ENCODE data around the gene RABL6.

The RABL6 gene

DNA sequence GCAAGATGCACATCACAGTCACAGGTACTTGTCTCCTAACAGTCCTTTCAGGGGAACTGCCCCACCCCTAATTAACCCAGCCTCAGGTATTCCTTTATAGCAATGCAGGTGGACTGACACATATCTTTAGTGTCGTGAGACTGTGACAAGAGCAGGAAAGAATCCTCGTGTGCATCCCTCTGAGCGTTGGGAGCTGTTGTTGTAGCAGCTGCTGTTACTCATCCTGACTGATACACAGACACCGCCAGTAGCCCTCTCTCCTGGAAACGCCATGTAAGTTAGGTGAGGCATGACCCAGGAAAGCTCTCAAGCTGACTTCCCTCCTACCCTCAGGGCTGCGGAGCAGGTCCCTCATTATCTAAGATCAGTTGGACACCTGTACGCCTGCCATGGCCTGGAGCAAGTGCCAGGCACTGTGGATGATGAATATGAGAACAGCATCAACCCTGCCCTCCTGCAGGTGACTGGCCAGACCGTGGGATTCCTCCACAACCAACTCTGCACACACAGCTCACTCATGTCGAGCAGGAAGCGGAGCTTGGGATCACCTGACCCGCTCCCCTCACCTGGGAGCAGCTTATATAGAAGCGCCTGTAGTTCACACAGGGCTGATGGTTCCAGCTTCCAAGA is 33.2 kb upstream of the RABL6 start:
- no peak overlapping the region for H3K4me3 ChIP-seq (ENCODE audit: low read depth, low read length)
- POLR2A ChIA-PET = interaction anchor here (0.8 kb wide), 1 partner anchor 48 kb away, joined by 3 read pairs; no protein-coding TSS in a partner anchor
- TF ChIP-seq ZNF449 (tag by site-specific recombination; IDR thresholded peaks at IDR 0.05) (no peak), ZNF654 (tag by site-specific recombination; IDR thresholded peaks at IDR 0.05; ENCODE audit: low read depth) (no peak), ZBTB49 (tag by site-specific recombination; IDR thresholded peaks at IDR 0.05; ENCODE audit: low read depth) (no peak), ZNF747 (tag by site-specific recombination; IDR thresholded peaks at IDR 0.05) (no peak), ZNF624 (tag by site-specific recombination; IDR thresholded peaks at IDR 0.05) (no peak), ZNF302 (tag by site-specific recombination; IDR thresholded peaks at IDR 0.05; ENCODE audit: low read depth) (no peak), ZNF157 (tag by site-specific recombination; IDR thresholded peaks at IDR 0.05) (no peak), REPIN1 (tag by site-specific recombination; IDR thresholded peaks at IDR 0.05; ENCODE audit: low read depth) (no peak), ZNF394 (tag by site-specific recombination; IDR thresholded peaks at IDR 0.05; ENCODE audit: borderline replicate concordance) (no peak), PRDM1 (tag by site-specific recombination; IDR thresholded peaks at IDR 0.05) (no peak), ZNF843 (tag by site-specific recombination; IDR thresholded peaks at IDR 0.05) (no peak), MZF1 (tag by site-specific recombination; IDR thresholded peaks at IDR 0.05; ENCODE audit: borderline replicate concordance) (no peak), ZBTB8A (tag by site-specific recombination; IDR thresholded peaks at IDR 0.05) (no peak)
- TF ChIP-seq, protein P1, sequence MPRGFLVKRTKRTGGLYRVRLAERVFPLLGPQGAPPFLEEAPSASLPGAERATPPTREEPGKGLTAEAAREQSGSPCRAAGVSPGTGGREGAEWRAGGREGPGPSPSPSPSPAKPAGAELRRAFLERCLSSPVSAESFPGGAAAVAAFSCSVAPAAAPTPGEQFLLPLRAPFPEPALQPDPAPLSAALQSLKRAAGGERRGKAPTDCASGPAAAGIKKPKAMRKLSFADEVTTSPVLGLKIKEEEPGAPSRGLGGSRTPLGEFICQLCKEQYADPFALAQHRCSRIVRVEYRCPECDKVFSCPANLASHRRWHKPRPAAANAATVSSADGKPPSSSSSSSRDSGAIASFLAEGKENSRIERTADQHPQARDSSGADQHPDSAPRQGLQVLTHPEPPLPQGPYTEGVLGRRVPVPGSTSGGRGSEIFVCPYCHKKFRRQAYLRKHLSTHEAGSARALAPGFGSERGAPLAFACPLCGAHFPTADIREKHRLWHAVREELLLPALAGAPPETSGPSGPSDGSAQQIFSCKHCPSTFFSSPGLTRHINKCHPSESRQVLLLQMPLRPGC (tag by site-specific recombination; IDR thresholded peaks at IDR 0.05) = no peak
- TF ChIP-seq, protein P2, sequence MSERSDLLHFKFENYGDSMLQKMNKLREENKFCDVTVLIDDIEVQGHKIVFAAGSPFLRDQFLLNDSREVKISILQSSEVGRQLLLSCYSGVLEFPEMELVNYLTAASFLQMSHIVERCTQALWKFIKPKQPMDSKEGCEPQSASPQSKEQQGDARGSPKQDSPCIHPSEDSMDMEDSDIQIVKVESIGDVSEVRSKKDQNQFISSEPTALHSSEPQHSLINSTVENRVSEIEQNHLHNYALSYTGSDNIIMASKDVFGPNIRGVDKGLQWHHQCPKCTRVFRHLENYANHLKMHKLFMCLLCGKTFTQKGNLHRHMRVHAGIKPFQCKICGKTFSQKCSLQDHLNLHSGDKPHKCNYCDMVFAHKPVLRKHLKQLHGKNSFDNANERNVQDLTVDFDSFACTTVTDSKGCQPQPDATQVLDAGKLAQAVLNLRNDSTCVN (tag by site-specific recombination; optimal IDR thresholded peaks at IDR 0.05) = no peak
- CTCF ChIA-PET = interaction anchor here (0.7 to 2.1 kb wide), 6 partner anchors 8 to 263 kb away, joined by 3 to 18 read pairs (median 8); no protein-coding TSS in a partner anchor
- no peaks in the 10 kb centered on the region for H3K36me3 ChIP-seq (ENCODE audit: control insufficient read depth in 2 of 2, insufficient read depth in 1 of 2, low read length in 2 of 2)
- no peaks in the 10 kb centered on the region for H3K4me1 ChIP-seq (ENCODE audit: control insufficient read depth, insufficient read depth, low read length)
- H3K27ac ChIP-seq (ENCODE audit: extremely low read depth, low read depth, low read length) = no peak overlapping the region
- H3K9me3 ChIP-seq (ENCODE audit: control insufficient read depth, insufficient read depth, low read depth, low read length) = no peaks in the 10 kb centered on the region

DNA sequence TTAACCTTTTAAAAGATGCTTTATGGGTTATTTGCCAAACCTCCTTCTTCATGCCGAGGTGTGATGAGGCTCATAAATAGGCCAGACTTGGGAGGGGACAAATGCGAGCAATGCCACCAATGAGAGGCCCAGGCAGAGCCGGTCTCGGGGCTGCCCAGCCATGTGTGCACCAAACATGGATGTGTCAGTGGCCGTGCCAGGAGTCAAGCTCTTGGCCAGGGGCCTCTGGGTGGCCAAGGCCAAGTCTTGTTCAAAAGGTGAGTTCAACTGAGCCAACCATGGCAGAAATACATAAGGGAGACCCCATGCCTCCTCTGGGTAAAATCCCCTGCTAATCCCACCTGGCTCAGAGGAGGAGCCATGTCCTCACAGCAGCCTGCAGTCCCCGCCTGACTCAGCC is 32.6 kb upstream of the RABL6 start:
- Histone ChIP-seq H3K9me3 (ENCODE audit: control insufficient read depth, insufficient read depth, low read depth, low read length) (no peaks in the 10 kb centered on the region), H3K4me1 (ENCODE audit: control insufficient read depth, insufficient read depth, low read length) (no peaks in the 10 kb centered on the region), H3K27ac (ENCODE audit: extremely low read depth, low read depth, low read length) (no peak overlapping the region), H3K4me3 (ENCODE audit: low read depth, low read length) (no peak overlapping the region), H3K36me3 (ENCODE audit: control insufficient read depth in 2 of 2, insufficient read depth in 1 of 2, low read length in 2 of 2) (no peaks in the 10 kb centered on the region)
- no peak for TF ChIP-seq ZNF391 (tag by site-specific recombination; IDR thresholded peaks at IDR 0.05; ENCODE audit: borderline replicate concordance, low read depth)
- TF ChIP-seq TRIM28 (IDR thresholded peaks at IDR 0.05; ENCODE audit: borderline replicate concordance, low read length) = no peak
- TF ChIP-seq ZNF830 (tag by site-specific recombination; IDR thresholded peaks at IDR 0.05; ENCODE audit: low read depth) = no peak
- TF ChIP-seq ZSCAN30 (tag by site-specific recombination; IDR thresholded peaks at IDR 0.05) = no peak
- TF ChIP-seq KLF10 (tag by site-specific recombination; IDR thresholded peaks at IDR 0.05) = no peak
- TF ChIP-seq MZF1 (tag by site-specific recombination; IDR thresholded peaks at IDR 0.05; ENCODE audit: borderline replicate concordance) = no peak
- TF ChIP-seq ZNF707 (tag by site-specific recombination; IDR thresholded peaks at IDR 0.05) = no peak
- TF ChIP-seq EGR2 (tag by site-specific recombination; IDR thresholded peaks at IDR 0.05; ENCODE audit: low read depth) = no peak
- no peak for TF ChIP-seq OSR2 (tag by site-specific recombination; IDR thresholded peaks at IDR 0.05)
- TF ChIP-seq ZNF138 (tag by site-specific recombination; IDR thresholded peaks at IDR 0.05; ENCODE audit: borderline replicate concordance) = no peak
- no peak for TF ChIP-seq KLF1 (tag by site-specific recombination; IDR thresholded peaks at IDR 0.05)
- TF ChIP-seq ZNF350 (tag by site-specific recombination; IDR thresholded peaks at IDR 0.05) = no peak
- POLR2A ChIA-PET = interaction anchor here (0.8 kb wide), 1 partner anchor 48 kb away, joined by 3 read pairs; no protein-coding TSS in a partner anchor
- CTCF ChIA-PET = interaction anchor here (0.6 to 2.1 kb wide), 7 partner anchors 9 to 295 kb away, joined by 3 to 18 read pairs (median 7); no protein-coding TSS in a partner anchor
